IPS-20b (cell line): ENCODE measurements around the gene ARHGAP22.
"Not testable (repeated sequence)": the region's sequence is repeated elsewhere in the genome, so short reads cannot be mapped to it uniquely, and the experiment has no call there.

ENCODE experiments used
- H3K27ac ChIP-seq: one replicate; pipeline ENCODE4 v1.5.1; 2013; ENCODE audit warnings: low read length
- H3K27me3 ChIP-seq: 2 replicates; pipeline ENCODE4 v1.6.1; 2013; ENCODE audit warnings: mild to moderate bottlenecking, low read length, inconsistent platforms; ENCODE audit not compliant: insufficient read depth
- H3K36me3 ChIP-seq: 2 replicates; pipeline ENCODE4 v1.6.1; 2013; ENCODE audit warnings: low read depth, mild to moderate bottlenecking, inconsistent platforms, low read length, moderate library complexity; ENCODE audit not compliant: insufficient read depth
- H3K4me1 ChIP-seq: 2 replicates; pipeline ENCODE4 v1.6.1; 2013; ENCODE audit warnings: mild to moderate bottlenecking, control low read depth, inconsistent platforms, low read length, moderate library complexity; ENCODE audit not compliant: insufficient read depth
- H3K4me3 ChIP-seq: 2 replicates; pipeline ENCODE4 v1.5.1; 2013; ENCODE audit warnings: mild to moderate bottlenecking, low read length, inconsistent platforms
- H3K9ac ChIP-seq: 2 replicates; pipeline ENCODE4 v1.6.1; 2013; ENCODE audit warnings: low read depth, mild to moderate bottlenecking, inconsistent platforms, low read length, moderate library complexity
- H3K9me3 ChIP-seq: 2 replicates; pipeline ENCODE4 v1.6.1; 2013; ENCODE audit warnings: mild to moderate bottlenecking, low read depth, low read length, inconsistent platforms; ENCODE audit not compliant: insufficient read depth

The ARHGAP22 gene, protein sequence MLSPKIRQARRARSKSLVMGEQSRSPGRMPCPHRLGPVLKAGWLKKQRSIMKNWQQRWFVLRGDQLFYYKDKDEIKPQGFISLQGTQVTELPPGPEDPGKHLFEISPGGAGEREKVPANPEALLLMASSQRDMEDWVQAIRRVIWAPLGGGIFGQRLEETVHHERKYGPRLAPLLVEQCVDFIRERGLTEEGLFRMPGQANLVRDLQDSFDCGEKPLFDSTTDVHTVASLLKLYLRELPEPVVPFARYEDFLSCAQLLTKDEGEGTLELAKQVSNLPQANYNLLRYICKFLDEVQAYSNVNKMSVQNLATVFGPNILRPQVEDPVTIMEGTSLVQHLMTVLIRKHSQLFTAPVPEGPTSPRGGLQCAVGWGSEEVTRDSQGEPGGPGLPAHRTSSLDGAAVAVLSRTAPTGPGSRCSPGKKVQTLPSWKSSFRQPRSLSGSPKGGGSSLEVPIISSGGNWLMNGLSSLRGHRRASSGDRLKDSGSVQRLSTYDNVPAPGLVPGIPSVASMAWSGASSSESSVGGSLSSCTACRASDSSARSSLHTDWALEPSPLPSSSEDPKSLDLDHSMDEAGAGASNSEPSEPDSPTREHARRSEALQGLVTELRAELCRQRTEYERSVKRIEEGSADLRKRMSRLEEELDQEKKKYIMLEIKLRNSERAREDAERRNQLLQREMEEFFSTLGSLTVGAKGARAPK

GRCh38 chr10:48604991-48605508 lies at the start of gene ARHGAP22:
Gene ARHGAP22 (minus strand): TSS chr10:48605073. CDS start chr10:48604796, 277 bp downstream.
- H3K36me3 ChIP-seq = no peaks in the 10 kb centered on the region
- peaks cover 30% of the 10 kb centered on the region; the same call in 1 of the 2 replicates for H3K27me3 ChIP-seq
- peaks cover 5% of the 10 kb centered on the region for H3K4me1 ChIP-seq
- no peaks in the 10 kb centered on the region for H3K9me3 ChIP-seq
- no peak within 1 kb of the TSS for H3K9ac ChIP-seq
- peak within 1 kb of the TSS; percentile 56; the same call in 1 of the 2 replicates for H3K4me3 ChIP-seq
- H3K27ac ChIP-seq = no peak within 1 kb of the TSS

DNA sequence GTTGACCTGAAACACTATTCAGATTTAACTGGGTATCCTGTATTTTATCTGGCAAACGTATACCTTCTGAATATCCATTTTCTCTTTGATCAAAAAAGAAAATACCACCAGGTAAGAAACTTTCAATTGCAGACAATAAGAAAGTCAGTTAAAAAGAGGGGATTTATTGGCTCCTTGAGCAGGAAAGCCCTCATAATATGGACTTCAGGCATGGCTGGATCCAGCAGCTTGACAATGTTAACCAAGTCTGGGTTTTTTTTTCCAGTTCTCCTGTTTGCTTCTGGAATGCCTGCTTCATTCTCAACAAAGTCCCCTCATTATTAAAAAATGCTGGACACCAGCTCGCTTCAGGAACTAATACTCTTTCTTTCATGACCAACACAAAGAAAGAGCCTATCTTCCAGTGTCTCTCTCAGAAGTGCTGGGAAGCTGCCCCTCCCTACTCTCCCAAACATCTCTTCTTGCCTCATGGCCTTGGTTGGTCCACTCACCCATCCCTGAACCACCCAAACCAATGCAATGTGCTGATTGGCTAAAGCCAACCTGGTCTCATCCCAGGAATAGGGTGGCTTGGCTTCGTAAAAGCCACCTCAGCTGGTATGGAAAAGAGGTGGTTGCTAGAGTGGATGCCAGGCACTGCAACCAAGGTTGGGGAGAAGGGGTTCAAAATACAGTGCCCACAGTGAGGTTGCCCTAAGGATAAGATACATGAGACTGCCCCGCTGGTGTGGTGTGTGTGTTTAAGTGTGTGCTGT lies 49.2 kb upstream of the ARHGAP22 start:
- H3K4me1 ChIP-seq = peaks cover 4% of the 10 kb centered on the region; the same call in 1 of the 2 replicates
- H3K27ac ChIP-seq = no peak overlapping the region
- H3K9ac ChIP-seq = no peak overlapping the region
- peaks cover 40% of the 10 kb centered on the region for H3K27me3 ChIP-seq
- H3K36me3 ChIP-seq = no peaks in the 10 kb centered on the region
- H3K4me3 ChIP-seq = no peak overlapping the region
- H3K9me3 ChIP-seq = no peaks in the 10 kb centered on the region

DNA sequence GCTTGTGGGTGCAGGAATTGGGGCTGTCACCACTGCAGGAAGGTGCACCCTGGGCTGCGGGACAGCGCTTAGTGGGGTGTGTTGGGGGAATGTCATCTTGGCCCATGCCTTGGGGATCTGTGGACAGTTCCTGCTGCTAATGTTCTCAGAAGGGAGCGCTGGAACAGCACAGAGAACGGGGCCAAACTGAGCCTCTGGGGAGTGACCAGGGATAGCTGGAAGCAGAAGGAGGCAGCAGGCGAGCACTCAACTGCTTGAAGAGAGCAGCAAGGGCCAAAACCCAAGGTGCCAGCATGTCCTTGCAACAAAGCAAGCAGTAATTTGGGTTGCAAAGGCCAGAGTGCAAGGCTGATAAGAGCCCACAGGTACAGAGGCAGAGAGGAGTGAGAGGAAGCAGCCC lies 48.5 kb upstream of the ARHGAP22 start:
- no peaks in the 10 kb centered on the region for H3K9me3 ChIP-seq
- no peak overlapping the region for H3K4me3 ChIP-seq
- no peak overlapping the region for H3K9ac ChIP-seq
- no peaks in the 10 kb centered on the region for H3K36me3 ChIP-seq
- no peak overlapping the region for H3K27ac ChIP-seq
- peaks cover 36% of the 10 kb centered on the region for H3K27me3 ChIP-seq
- peaks cover 4% of the 10 kb centered on the region; the same call in 1 of the 2 replicates for H3K4me1 ChIP-seq

DNA sequence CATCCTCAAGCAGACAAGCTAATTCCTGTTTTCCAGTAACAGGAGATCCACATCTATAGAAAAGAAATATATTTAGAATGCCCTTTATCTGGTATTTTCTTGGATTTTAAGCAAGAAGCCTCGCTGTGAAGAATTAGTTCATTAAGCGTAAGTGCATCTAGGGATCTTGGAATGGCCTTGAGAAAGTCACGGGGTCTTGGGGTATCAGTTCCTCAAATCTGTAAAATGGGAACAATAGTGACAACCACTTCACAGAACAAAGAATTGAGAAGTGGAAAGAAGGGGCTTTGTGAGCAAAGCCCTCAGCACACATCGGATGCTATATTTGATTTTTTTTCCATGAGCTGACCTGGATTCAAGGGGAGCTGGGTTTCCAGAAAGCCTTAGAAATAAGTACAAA lies 47.5 kb upstream of the ARHGAP22 start:
- Histone ChIP-seq H3K4me3 (no peak overlapping the region), H3K27ac (no peak overlapping the region), H3K27me3 (peaks cover 28% of the 10 kb centered on the region), H3K36me3 (no peaks in the 10 kb centered on the region), H3K4me1 (peaks cover 4% of the 10 kb centered on the region; the same call in 1 of the 2 replicates), H3K9ac (no peak overlapping the region), H3K9me3 (no peaks in the 10 kb centered on the region)

GRCh38 chr10:48651839-48652238 lies 47.0 kb upstream of the ARHGAP22 start:
- no peaks in the 10 kb centered on the region for H3K9me3 ChIP-seq
- no peak overlapping the region for H3K27ac ChIP-seq
- H3K9ac ChIP-seq = no peak overlapping the region
- peaks cover 4% of the 10 kb centered on the region; the same call in 1 of the 2 replicates for H3K4me1 ChIP-seq
- H3K36me3 ChIP-seq = no peaks in the 10 kb centered on the region
- peaks cover 23% of the 10 kb centered on the region for H3K27me3 ChIP-seq
- H3K4me3 ChIP-seq = no peak overlapping the region

DNA sequence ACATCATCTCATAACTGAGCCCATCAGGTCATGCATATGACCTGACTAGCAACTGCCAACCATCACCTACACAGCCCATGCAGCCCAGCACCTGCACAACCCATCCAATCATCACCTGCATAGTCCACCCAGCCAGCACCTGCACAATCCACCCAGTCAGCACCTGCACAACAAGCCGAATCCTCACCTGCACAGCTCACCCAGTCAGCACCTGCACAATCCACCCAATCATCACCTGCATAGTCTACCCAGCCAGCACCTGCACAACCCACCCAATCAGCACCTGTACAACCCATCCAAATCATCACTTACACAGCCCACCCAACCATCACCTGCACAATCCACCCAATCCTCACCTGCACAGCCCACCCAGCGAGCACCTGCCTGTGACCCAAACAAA lies 46.4 kb upstream of the ARHGAP22 start:
- no peak overlapping the region for H3K9ac ChIP-seq
- H3K27me3 ChIP-seq = peaks cover 17% of the 10 kb centered on the region
- H3K4me3 ChIP-seq = no peak overlapping the region
- no peaks in the 10 kb centered on the region for H3K36me3 ChIP-seq
- no peak overlapping the region for H3K27ac ChIP-seq
- no peaks in the 10 kb centered on the region for H3K4me1 ChIP-seq
- no peaks in the 10 kb centered on the region for H3K9me3 ChIP-seq

- Histone ChIP-seq H3K9ac (no peak overlapping the region), H3K36me3 (no peaks in the 10 kb centered on the region), H3K9me3 (no peaks in the 10 kb centered on the region), H3K27ac (no peak overlapping the region), H3K4me1 (no peaks in the 10 kb centered on the region), H3K4me3 (no peak overlapping the region), H3K27me3 (peaks cover 6% of the 10 kb centered on the region)
These were observed 44.6 kb upstream of the ARHGAP22 start for GRCh38 chr10:48649349-48649944.

DNA sequence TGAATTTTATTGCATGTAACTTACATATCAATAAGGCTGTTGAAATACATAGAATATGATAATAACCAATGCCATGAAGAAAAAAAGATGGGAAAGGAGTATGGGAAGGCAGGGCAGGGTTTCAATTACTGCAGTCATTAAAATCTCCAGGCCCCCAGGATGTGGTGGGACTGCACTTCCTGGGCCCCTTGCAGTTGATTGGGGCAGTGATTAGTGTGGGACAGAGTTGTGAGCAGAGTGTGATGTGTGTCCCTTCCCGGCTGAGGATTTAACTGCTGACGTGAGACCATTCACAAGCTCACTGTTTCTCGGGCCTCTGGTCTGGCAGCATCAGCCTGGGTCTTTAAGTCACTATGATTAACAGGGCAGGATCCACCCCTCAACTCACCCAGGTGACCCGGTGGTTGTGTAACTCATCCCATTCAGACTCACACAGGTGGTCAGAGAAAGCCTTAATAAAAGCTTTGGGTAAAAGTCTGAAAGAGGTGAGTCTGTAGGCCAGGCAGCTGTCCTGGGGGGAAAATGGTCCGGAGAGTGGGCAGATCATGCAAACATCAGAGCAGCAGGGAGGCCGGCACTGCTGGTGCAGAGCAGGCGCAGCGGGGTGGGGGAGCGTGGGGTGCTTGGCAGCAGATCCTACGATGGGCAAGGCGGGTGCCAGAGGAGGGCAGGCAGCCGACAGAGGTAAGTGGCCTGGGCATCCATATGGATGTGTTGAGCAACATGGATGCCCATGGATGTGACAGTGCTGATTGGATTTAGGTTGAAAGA lies 43.5 kb upstream of the ARHGAP22 start:
- Histone ChIP-seq H3K36me3 (no peaks in the 10 kb centered on the region), H3K27me3 (no peaks in the 10 kb centered on the region; the same call in 1 of the 2 replicates), H3K27ac (no peak overlapping the region), H3K4me3 (no peak overlapping the region), H3K4me1 (no peaks in the 10 kb centered on the region), H3K9ac (no peak overlapping the region), H3K9me3 (no peaks in the 10 kb centered on the region)

DNA sequence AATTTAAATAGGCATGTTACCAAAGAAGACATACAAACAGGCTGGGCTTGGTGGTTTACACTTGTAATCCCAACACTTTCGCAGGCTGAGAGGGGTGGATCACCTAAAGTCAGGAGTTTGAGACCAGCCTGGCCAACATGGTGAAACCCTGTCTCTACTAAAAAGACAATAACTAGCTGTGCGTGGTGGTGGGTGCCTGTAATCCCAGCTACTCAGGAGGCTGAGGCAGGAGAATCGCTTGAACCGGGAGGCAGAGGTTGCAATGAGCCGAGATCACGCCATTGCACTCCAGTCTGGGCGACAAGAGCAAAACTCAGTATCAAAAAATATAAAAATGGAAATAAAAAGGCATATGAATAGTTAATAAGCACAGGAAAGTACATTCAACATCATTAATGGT lies 42.2 kb upstream of the ARHGAP22 start:
- not testable (repeated sequence) for H3K9ac ChIP-seq, H3K36me3 ChIP-seq, H3K4me1 ChIP-seq, H3K27me3 ChIP-seq, H3K9me3 ChIP-seq, H3K4me3 ChIP-seq, H3K27ac ChIP-seq

GRCh38 chr10:48645600-48645999 lies 40.7 kb upstream of the ARHGAP22 start:
- Histone ChIP-seq H3K9me3 (no peaks in the 10 kb centered on the region), H3K9ac (no peak overlapping the region), H3K4me1 (no peaks in the 10 kb centered on the region), H3K27ac (no peak overlapping the region), H3K36me3 (no peaks in the 10 kb centered on the region), H3K27me3 (no peaks in the 10 kb centered on the region), H3K4me3 (no peak overlapping the region)
